ENCODE results near the gene SLC6A9. TPM values are rescaled to one million over a fixed set of nuclear protein-coding genes. Genes with fewer than 3 reads are reported as not detected.
A peak's percentile ranks its signal among the peaks of the same experiment; 100 is the strongest.

SLC6A9 gene
- total and polyA plus RNA-seq, 2 donors (not counting 1 experiment from before 2014, with no cell fraction given) = 0.28 to 5.5 TPM

- H3K4me3 ChIP-seq (ENCODE audit: control extremely low read depth in 1 of 5, extremely low read depth in 1 of 5, insufficient read depth in 1 of 5, low read depth in 2 of 5, low read length in 4 of 5) = no peak overlapping the region
- peaks cover 0 to 16% of the 10 kb centered on the region in 2 experiments for H3K36me3 ChIP-seq (replicated peaks in 1 of 2; ENCODE audit: control extremely low read depth in 1 of 2, control insufficient read depth in 1 of 2, extremely low read depth in 1 of 2, insufficient read depth in 2 of 2, low read length in 1 of 2)
- intact Hi-C loops (cut with micrococcal nuclease) = no loop called here
- no peaks in the 10 kb centered on the region for H3K9me3 ChIP-seq (ENCODE audit: control extremely low read depth in 1 of 3, control insufficient read depth in 2 of 3, insufficient read depth in 1 of 3, low read length in 2 of 3)
- Mint-ChIP-seq H3K4me3 (no peak overlapping the region), H3K4me1 (peaks cover 39% of the 10 kb centered on the region), H3K27ac (no peak overlapping the region), H3K9me3 (ENCODE audit: insufficient read depth) (no peaks in the 10 kb centered on the region), H3K27me3 (no peaks in the 10 kb centered on the region)
- no peaks in the 10 kb centered on the region for H3K27me3 ChIP-seq (replicated peaks in 1 of 4; ENCODE audit: control extremely low read depth in 1 of 4, control insufficient read depth in 3 of 4, insufficient read depth in 4 of 4, low read length in 3 of 4)
- DNase-seq (no peak), ATAC-seq (ENCODE audit: low read depth) (no peak)
- H3K9ac ChIP-seq (ENCODE audit: low read length) = no peak overlapping the region
- H3K27ac ChIP-seq (ENCODE audit: low read length in 2 of 2) = no peak overlapping the region
- CTCF ChIA-PET = no interaction called here
- peaks cover 21% of the 10 kb centered on the region for H4K20me1 ChIP-seq (ENCODE audit: control insufficient read depth, insufficient read depth, low read length, poor library complexity, severe bottlenecking)
- H3K79me2 ChIP-seq (ENCODE audit: control insufficient read depth, insufficient read depth, low read length) = no peaks in the 10 kb centered on the region
- H2AFZ ChIP-seq (ENCODE audit: insufficient read depth, low read depth, low read length, poor library complexity, severe bottlenecking) = no peak overlapping the region
- TF ChIP-seq EZH2 (IDR thresholded peaks at IDR 0.05; ENCODE audit: borderline replicate concordance, insufficient read depth, low read depth, low read length, poor library complexity, severe bottlenecking) = no peak
- peaks cover 20 to 45% of the 10 kb centered on the region in 2 donors for H3K4me1 ChIP-seq (ENCODE audit: control insufficient read depth in 2 of 2, insufficient read depth in 2 of 2, low read length in 2 of 2)
- WGBS (ENCODE audit: insufficient coverage) = 98% methylated on average over 14 of the region's 20 CpGs
- H3K4me2 ChIP-seq (replicated peaks; ENCODE audit: low read depth, low read length, poor library complexity, severe bottlenecking) = no peak overlapping the region
- POLR2A ChIA-PET = no interaction called here
Measured at GRCh38 chr1:43981636-43982035, 49.6 kb downstream of the SLC6A9 start.

- peak overlapping the region; percentile 0 for H3K4me2 ChIP-seq (replicated peaks; ENCODE audit: low read depth, low read length, poor library complexity, severe bottlenecking)
- H3K4me1 Mint-ChIP-seq = peaks cover 44% of the 10 kb centered on the region
- intact Hi-C loops (cut with micrococcal nuclease) = no loop called here
- peak; percentile 37 for DNase-seq
- ChIA-PET CTCF (no interaction called here), POLR2A (interaction anchor here (0.5 kb wide), 1 partner anchor 44 kb away, joined by 3 read pairs; no protein-coding TSS in a partner anchor)
- H3K27ac Mint-ChIP-seq = peak overlapping the region; percentile 57
- H3K9ac ChIP-seq (ENCODE audit: low read length) = no peak overlapping the region
- no peaks in the 10 kb centered on the region for H3K27me3 Mint-ChIP-seq
- peaks cover 0 to 22% of the 10 kb centered on the region in 2 experiments for H3K36me3 ChIP-seq (replicated peaks in 1 of 2; ENCODE audit: control extremely low read depth in 1 of 2, control insufficient read depth in 1 of 2, extremely low read depth in 1 of 2, insufficient read depth in 2 of 2, low read length in 1 of 2)
- peak overlapping the region; percentile 8 for H3K4me3 Mint-ChIP-seq
- WGBS (ENCODE audit: insufficient coverage) = 59% methylated on average over 18 of the region's 20 CpGs
- H3K4me1 ChIP-seq (ENCODE audit: control insufficient read depth in 2 of 2, insufficient read depth in 2 of 2, low read length in 2 of 2) = peaks cover 26 to 51% of the 10 kb centered on the region in 2 donors
- H3K27me3 ChIP-seq (replicated peaks in 1 of 4; ENCODE audit: control extremely low read depth in 1 of 4, control insufficient read depth in 3 of 4, insufficient read depth in 4 of 4, low read length in 3 of 4) = no peaks in the 10 kb centered on the region
- no peak for ATAC-seq (ENCODE audit: low read depth)
- H2AFZ ChIP-seq (ENCODE audit: insufficient read depth, low read depth, low read length, poor library complexity, severe bottlenecking) = peak overlapping the region; percentile 2
- no peak for TF ChIP-seq CTCF (IDR thresholded peaks at IDR 0.05)
- no peak for TF ChIP-seq EZH2 (IDR thresholded peaks at IDR 0.05; ENCODE audit: borderline replicate concordance, insufficient read depth, low read depth, low read length, poor library complexity, severe bottlenecking)
- no peaks in the 10 kb centered on the region for H3K9me3 Mint-ChIP-seq (ENCODE audit: insufficient read depth)
- H4K20me1 ChIP-seq (ENCODE audit: control insufficient read depth, insufficient read depth, low read length, poor library complexity, severe bottlenecking) = peaks cover 27% of the 10 kb centered on the region
- peaks cover 4% of the 10 kb centered on the region for H3K79me2 ChIP-seq (ENCODE audit: control insufficient read depth, insufficient read depth, low read length)
- no peak overlapping the region for H3K27ac ChIP-seq (ENCODE audit: low read length in 2 of 2)
- no peaks in the 10 kb centered on the region for H3K9me3 ChIP-seq (ENCODE audit: control extremely low read depth in 1 of 3, control insufficient read depth in 2 of 3, insufficient read depth in 1 of 3, low read length in 2 of 3)
- no peak overlapping the region for H3K4me3 ChIP-seq (ENCODE audit: control extremely low read depth in 1 of 5, extremely low read depth in 1 of 5, insufficient read depth in 1 of 5, low read depth in 2 of 5, low read length in 4 of 5)
Measured at GRCh38 chr1:43981135-43981491, 50.1 kb downstream of the SLC6A9 start.

Measured in B cell (primary cell).